ENCODE results near the gene DIAPH1.

DNA sequence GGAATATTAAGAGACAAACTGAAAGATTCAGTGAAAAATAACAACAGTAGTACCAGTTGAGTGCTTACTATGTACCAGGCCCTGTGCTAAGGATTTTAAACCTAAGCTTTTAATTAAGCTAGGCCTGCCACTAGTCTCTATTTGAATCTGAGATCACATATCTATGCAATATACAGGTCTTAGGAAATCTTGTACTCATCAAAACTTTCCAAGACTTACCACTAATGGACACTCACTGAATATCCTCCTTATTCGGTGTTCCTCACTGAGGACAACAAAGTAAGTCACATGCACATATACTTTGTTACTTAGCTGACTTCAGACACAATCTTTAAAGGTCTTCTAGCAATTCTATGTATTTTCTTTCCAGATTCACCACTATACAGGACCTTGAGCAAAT, 32.6 kb downstream of the DIAPH1 start:
- no peak for TF ChIP-seq POLR2A (IDR thresholded peaks at IDR 0.05)
- no peak for TF ChIP-seq POLR2AphosphoS5 (IDR thresholded peaks at IDR 0.05)
- TF ChIP-seq, protein P1, sequence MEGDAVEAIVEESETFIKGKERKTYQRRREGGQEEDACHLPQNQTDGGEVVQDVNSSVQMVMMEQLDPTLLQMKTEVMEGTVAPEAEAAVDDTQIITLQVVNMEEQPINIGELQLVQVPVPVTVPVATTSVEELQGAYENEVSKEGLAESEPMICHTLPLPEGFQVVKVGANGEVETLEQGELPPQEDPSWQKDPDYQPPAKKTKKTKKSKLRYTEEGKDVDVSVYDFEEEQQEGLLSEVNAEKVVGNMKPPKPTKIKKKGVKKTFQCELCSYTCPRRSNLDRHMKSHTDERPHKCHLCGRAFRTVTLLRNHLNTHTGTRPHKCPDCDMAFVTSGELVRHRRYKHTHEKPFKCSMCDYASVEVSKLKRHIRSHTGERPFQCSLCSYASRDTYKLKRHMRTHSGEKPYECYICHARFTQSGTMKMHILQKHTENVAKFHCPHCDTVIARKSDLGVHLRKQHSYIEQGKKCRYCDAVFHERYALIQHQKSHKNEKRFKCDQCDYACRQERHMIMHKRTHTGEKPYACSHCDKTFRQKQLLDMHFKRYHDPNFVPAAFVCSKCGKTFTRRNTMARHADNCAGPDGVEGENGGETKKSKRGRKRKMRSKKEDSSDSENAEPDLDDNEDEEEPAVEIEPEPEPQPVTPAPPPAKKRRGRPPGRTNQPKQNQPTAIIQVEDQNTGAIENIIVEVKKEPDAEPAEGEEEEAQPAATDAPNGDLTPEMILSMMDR (IDR thresholded peaks at IDR 0.05): no peak
- TF ChIP-seq EP300 (IDR thresholded peaks at IDR 0.05): no peak
